D721Med (cell line): ENCODE data around the gene COL2A1.

Source experiments
- DNase-seq: peaks from one replicate; pipeline ENCODE4 v3.0.0; 2011; ENCODE audit warnings: low spot score; ENCODE audit not compliant: insufficient read length
- FAIRE-seq: peaks from 2 replicates; lab custom pipeline; 2011; peaks lifted over from hg19 to GRCh38; lab: Jason Lieb, UNC
- CTCF ChIP-seq: IDR thresholded peaks from 2 replicates; pipeline ENCODE4 v1.5.1; 2012; ENCODE audit warnings: mild to moderate bottlenecking, control low read depth; ENCODE audit not compliant: insufficient read depth; ENCODE audit errors: missing control alignments

The COL2A1 gene

GRCh38 chr12:47997321-47997720, 7.0 kb downstream of the COL2A1 start:
- no peak for FAIRE-seq
- no peak for DNase-seq
- TF ChIP-seq CTCF = no peak

DNA sequence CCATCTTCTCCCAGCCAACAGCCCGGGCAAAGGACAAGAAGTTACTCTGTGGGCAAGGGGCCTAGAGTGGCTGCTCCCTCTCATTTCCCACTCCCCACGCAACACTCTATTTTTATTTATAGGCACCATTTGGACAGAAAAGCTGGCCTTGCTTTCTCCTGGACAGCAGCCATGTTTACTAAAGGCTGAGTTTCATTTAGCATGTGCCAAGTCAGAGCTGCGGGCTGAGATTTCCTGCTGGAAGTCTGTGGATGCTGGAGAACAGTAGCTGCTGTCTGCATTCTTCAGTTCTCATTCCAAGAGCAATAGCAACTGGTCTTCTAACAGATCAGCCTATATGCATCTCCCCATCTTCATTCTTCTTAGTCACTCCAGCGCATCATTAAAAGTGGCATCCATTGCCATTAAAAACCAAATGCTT, 8.3 kb downstream of the COL2A1 start:
- FAIRE-seq = no peak
- TF ChIP-seq CTCF = no peak
- DNase-seq = no peak

DNA sequence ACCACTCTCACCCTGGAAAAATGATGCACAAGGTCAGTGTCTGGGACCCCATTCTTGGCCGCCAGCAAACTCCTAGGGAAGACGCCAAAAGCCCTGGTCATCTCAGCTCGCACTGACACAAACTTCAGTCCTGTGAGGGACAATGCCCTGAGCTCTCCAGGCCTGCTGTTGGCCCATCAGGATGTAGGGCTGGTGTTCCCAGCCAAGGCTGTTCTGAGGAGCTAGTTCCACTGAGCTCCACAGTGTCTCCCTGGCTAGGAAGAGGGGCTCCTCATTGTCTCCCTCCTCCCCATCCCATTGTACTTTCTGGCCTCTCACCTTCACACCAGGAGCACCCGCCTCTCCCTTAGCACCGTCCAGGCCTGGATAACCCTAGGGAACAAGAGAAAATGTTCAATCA, 10.8 kb downstream of the COL2A1 start:
- no peak for TF ChIP-seq CTCF
- FAIRE-seq (no peak), DNase-seq (no peak)

DNA sequence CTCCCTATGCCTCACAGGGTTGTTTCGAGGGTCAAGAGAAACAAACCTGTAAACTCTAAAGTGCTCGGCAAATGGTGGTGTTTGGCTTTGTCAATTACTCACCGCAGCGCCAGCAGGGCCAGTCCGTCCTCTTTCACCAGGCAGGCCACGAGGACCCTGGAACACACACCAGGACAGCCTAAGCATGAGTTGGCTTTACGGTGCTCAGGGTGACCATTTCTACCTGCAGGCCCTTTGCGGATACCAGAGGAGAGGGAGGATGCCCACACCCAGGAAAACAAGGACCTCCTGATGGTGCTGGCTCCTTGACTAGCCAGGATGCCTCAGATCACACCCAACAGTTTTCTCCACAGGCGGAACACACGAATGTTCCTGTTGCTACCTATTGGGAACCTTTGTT, 11.5 kb downstream of the COL2A1 start:
- TF ChIP-seq CTCF = no peak
- FAIRE-seq (no peak), DNase-seq (no peak)

- DNase-seq (no peak), FAIRE-seq (no peak)
- TF ChIP-seq CTCF = no peak
Observed at GRCh38 chr12:47991106-47992061, 12.9 kb downstream of the COL2A1 start.

- no peak for FAIRE-seq
- no peak for DNase-seq
- no peak for TF ChIP-seq CTCF
Observed at GRCh38 chr12:47990351-47991105, 13.7 kb downstream of the COL2A1 start.
